ENCODE results near the gene PELO. TPM values are rescaled to one million over a fixed set of nuclear protein-coding genes. Genes with fewer than 3 reads are reported as not detected.

Gene PELO
- total and polyA plus RNA-seq, 2 donors (not counting 1 experiment from before 2014, with no cell fraction given) = 2.2 to 5.8 TPM

DNA sequence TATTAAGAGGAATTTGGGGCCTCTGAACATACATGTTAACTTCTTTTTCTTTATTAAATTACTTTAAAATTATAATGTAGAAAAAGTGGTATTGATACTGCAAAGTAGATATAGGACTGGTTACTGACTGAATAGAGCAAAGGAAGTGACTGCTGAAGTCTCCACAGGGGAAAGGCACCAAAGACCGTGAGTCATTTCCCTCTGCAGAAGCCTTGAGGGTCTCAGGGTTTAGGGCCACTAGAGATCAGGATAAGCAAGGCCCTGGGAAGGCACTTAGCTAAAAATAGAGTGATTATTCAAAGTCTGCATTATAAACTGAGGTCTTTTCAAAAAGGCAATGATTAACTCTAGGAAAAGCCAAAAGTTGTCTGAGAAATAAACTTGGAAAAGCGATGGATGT lies 44.7 kb upstream of the PELO start:
- H3K27me3 ChIP-seq (replicated peaks in 1 of 4; ENCODE audit: control extremely low read depth in 1 of 4, control insufficient read depth in 3 of 4, insufficient read depth in 4 of 4, low read length in 3 of 4) = no peaks in the 10 kb centered on the region
- no peak overlapping the region for H2AFZ ChIP-seq (ENCODE audit: insufficient read depth, low read depth, low read length, poor library complexity, severe bottlenecking)
- no peaks in the 10 kb centered on the region for H4K20me1 ChIP-seq (ENCODE audit: control insufficient read depth, insufficient read depth, low read length, poor library complexity, severe bottlenecking)
- no peaks in the 10 kb centered on the region for H3K9me3 Mint-ChIP-seq (ENCODE audit: insufficient read depth)
- H3K27me3 Mint-ChIP-seq = peaks cover 6% of the 10 kb centered on the region
- intact Hi-C loops (cut with micrococcal nuclease) = no loop called here
- no peak overlapping the region for H3K4me3 ChIP-seq (ENCODE audit: control extremely low read depth in 1 of 5, extremely low read depth in 1 of 5, insufficient read depth in 1 of 5, low read depth in 2 of 5, low read length in 4 of 5)
- no peaks in the 10 kb centered on the region for H3K9me3 ChIP-seq (ENCODE audit: control extremely low read depth in 1 of 3, control insufficient read depth in 2 of 3, insufficient read depth in 1 of 3, low read length in 2 of 3)
- H3K4me3 Mint-ChIP-seq = no peak overlapping the region
- ATAC-seq (ENCODE audit: low read depth) (no peak), DNase-seq (no peak)
- TF ChIP-seq, protein P1, sequence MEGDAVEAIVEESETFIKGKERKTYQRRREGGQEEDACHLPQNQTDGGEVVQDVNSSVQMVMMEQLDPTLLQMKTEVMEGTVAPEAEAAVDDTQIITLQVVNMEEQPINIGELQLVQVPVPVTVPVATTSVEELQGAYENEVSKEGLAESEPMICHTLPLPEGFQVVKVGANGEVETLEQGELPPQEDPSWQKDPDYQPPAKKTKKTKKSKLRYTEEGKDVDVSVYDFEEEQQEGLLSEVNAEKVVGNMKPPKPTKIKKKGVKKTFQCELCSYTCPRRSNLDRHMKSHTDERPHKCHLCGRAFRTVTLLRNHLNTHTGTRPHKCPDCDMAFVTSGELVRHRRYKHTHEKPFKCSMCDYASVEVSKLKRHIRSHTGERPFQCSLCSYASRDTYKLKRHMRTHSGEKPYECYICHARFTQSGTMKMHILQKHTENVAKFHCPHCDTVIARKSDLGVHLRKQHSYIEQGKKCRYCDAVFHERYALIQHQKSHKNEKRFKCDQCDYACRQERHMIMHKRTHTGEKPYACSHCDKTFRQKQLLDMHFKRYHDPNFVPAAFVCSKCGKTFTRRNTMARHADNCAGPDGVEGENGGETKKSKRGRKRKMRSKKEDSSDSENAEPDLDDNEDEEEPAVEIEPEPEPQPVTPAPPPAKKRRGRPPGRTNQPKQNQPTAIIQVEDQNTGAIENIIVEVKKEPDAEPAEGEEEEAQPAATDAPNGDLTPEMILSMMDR (IDR thresholded peaks at IDR 0.05) = no peak
- no peak for TF ChIP-seq EZH2 (IDR thresholded peaks at IDR 0.05; ENCODE audit: borderline replicate concordance, insufficient read depth, low read depth, low read length, poor library complexity, severe bottlenecking)
- no peak overlapping the region for H3K9ac ChIP-seq (ENCODE audit: low read length)
- H3K4me1 ChIP-seq (ENCODE audit: control insufficient read depth in 2 of 2, insufficient read depth in 2 of 2, low read length in 2 of 2) = no peaks in the 10 kb centered on the region
- H3K79me2 ChIP-seq (ENCODE audit: control insufficient read depth, insufficient read depth, low read length) = no peaks in the 10 kb centered on the region
- no peak overlapping the region for H3K27ac ChIP-seq (ENCODE audit: low read length in 2 of 2)
- WGBS (ENCODE audit: insufficient coverage) = 73% methylated on average over 1 of the region's 2 CpGs
- H3K4me2 ChIP-seq (replicated peaks; ENCODE audit: low read depth, low read length, poor library complexity, severe bottlenecking) = no peak overlapping the region
- CTCF ChIA-PET = no interaction called here
- POLR2A ChIA-PET = no interaction called here
- H3K4me1 Mint-ChIP-seq = no peaks in the 10 kb centered on the region
- H3K36me3 ChIP-seq (replicated peaks in 1 of 2; ENCODE audit: control extremely low read depth in 1 of 2, control insufficient read depth in 1 of 2, extremely low read depth in 1 of 2, insufficient read depth in 2 of 2, low read length in 1 of 2) = no peaks in the 10 kb centered on the region
- no peak overlapping the region for H3K27ac Mint-ChIP-seq

DNA sequence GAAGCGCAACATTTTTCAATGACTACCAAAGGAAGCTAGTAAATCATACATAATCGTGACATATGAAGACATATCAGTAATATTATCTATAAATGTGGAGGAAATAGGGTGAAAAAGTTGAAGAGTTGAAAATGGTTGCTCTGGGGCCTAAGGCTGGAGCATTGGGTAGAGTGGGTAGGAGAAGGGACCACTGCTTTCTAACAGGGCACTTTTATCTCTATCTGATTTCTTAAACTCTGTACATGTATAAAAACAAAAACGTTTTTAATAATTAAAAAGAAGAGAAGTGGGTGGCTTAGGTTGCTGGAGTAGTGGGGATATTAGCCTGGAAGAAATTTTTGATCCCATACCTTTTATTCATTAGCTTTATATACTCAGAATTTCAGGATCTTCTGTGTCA lies 44.2 kb upstream of the PELO start:
- Mint-ChIP-seq H3K4me3 (no peak overlapping the region), H3K27me3 (peaks cover 6% of the 10 kb centered on the region), H3K9me3 (ENCODE audit: insufficient read depth) (no peaks in the 10 kb centered on the region), H3K4me1 (no peaks in the 10 kb centered on the region), H3K27ac (no peak overlapping the region)
- CTCF ChIA-PET = no interaction called here
- H3K4me2 ChIP-seq (replicated peaks; ENCODE audit: low read depth, low read length, poor library complexity, severe bottlenecking) = no peak overlapping the region
- POLR2A ChIA-PET = no interaction called here
- TF ChIP-seq EZH2 (IDR thresholded peaks at IDR 0.05; ENCODE audit: borderline replicate concordance, insufficient read depth, low read depth, low read length, poor library complexity, severe bottlenecking) = no peak
- TF ChIP-seq, protein P1 (IDR thresholded peaks at IDR 0.05) = no peak
- intact Hi-C loops (cut with micrococcal nuclease) = no loop called here
- H3K4me1 ChIP-seq (ENCODE audit: control insufficient read depth in 2 of 2, insufficient read depth in 2 of 2, low read length in 2 of 2) = no peaks in the 10 kb centered on the region
- no peak overlapping the region for H3K27ac ChIP-seq (ENCODE audit: low read length in 2 of 2)
- H2AFZ ChIP-seq (ENCODE audit: insufficient read depth, low read depth, low read length, poor library complexity, severe bottlenecking) = no peak overlapping the region
- H3K4me3 ChIP-seq (ENCODE audit: control extremely low read depth in 1 of 5, extremely low read depth in 1 of 5, insufficient read depth in 1 of 5, low read depth in 2 of 5, low read length in 4 of 5) = no peak overlapping the region
- WGBS (ENCODE audit: insufficient coverage) = no CpG with 5 or more reads among the region's 3 CpGs
- no peaks in the 10 kb centered on the region for H3K27me3 ChIP-seq (replicated peaks in 1 of 4; ENCODE audit: control extremely low read depth in 1 of 4, control insufficient read depth in 3 of 4, insufficient read depth in 4 of 4, low read length in 3 of 4)
- H3K9ac ChIP-seq (ENCODE audit: low read length) = no peak overlapping the region
- no peaks in the 10 kb centered on the region for H4K20me1 ChIP-seq (ENCODE audit: control insufficient read depth, insufficient read depth, low read length, poor library complexity, severe bottlenecking)
- H3K36me3 ChIP-seq (replicated peaks in 1 of 2; ENCODE audit: control extremely low read depth in 1 of 2, control insufficient read depth in 1 of 2, extremely low read depth in 1 of 2, insufficient read depth in 2 of 2, low read length in 1 of 2) = no peaks in the 10 kb centered on the region
- ATAC-seq (ENCODE audit: low read depth) (no peak), DNase-seq (no peak)
- H3K79me2 ChIP-seq (ENCODE audit: control insufficient read depth, insufficient read depth, low read length) = no peaks in the 10 kb centered on the region
- H3K9me3 ChIP-seq (ENCODE audit: control extremely low read depth in 1 of 3, control insufficient read depth in 2 of 3, insufficient read depth in 1 of 3, low read length in 2 of 3) = no peaks in the 10 kb centered on the region
